HG02840 (cell line): ENCODE measurements around the gene KMT2C.
A peak's percentile ranks its signal among the peaks of the same experiment; 100 is the strongest.
"Not testable (repeated sequence)": the region's sequence is repeated elsewhere in the genome, so short reads cannot be mapped to it uniquely, and the experiment has no call there.

ENCODE experiments used
- ATAC-seq: cut with Tn5 transposase; IDR thresholded peaks from one replicate; pipeline ENCODE4 v1.9.1; 2021; ENCODE audit warnings: mild to moderate bottlenecking, moderate library complexity, moderate number of reproducible peaks; ENCODE audit not compliant: unreplicated experiment, low FRiP score

The KMT2C gene

GRCh38 chr7:152366662-152367061, 69.1 kb downstream of the KMT2C start:
- no peak for ATAC-seq

- no peak for ATAC-seq
Measured at GRCh38 chr7:152365982-152366603, 69.7 kb downstream of the KMT2C start.

- no peak for ATAC-seq
Measured at GRCh38 chr7:152363798-152364197, 72.0 kb downstream of the KMT2C start.

GRCh38 chr7:152362128-152362926, 73.5 kb downstream of the KMT2C start:
- no peak for ATAC-seq

GRCh38 chr7:152355474-152356057, 80.2 kb downstream of the KMT2C start:
- ATAC-seq = no peak

- ATAC-seq = no peak
Measured at GRCh38 chr7:152354061-152354460, 81.7 kb downstream of the KMT2C start.

- not testable (repeated sequence) for ATAC-seq
Measured at GRCh38 chr7:152353281-152353680, 82.5 kb downstream of the KMT2C start.

- not testable (repeated sequence) for ATAC-seq
Measured at GRCh38 chr7:152351747-152352146, 84.1 kb downstream of the KMT2C start.

- ATAC-seq = no peak
Measured at GRCh38 chr7:152351168-152351567, 84.6 kb downstream of the KMT2C start.

- no peak for ATAC-seq
Measured at GRCh38 chr7:152347888-152348287, 87.9 kb downstream of the KMT2C start.

GRCh38 chr7:152344253-152344652, 91.5 kb downstream of the KMT2C start:
- no peak for ATAC-seq

GRCh38 chr7:152342796-152343195, 93.0 kb downstream of the KMT2C start:
- no peak for ATAC-seq

- no peak for ATAC-seq
Measured at GRCh38 chr7:152341914-152342236, 93.9 kb downstream of the KMT2C start.

GRCh38 chr7:152341039-152341913, 94.5 kb downstream of the KMT2C start:
- no peak for ATAC-seq

- no peak for ATAC-seq
Measured at GRCh38 chr7:152340161-152340560, 95.6 kb downstream of the KMT2C start.

- ATAC-seq = no peak
Measured at GRCh38 chr7:152338561-152338960, 97.2 kb downstream of the KMT2C start.

GRCh38 chr7:152336754-152337368, 98.9 kb downstream of the KMT2C start:
- ATAC-seq = peak; percentile 50

- ATAC-seq = no peak
Measured at GRCh38 chr7:152335900-152336571, 99.8 kb downstream of the KMT2C start.

- no peak for ATAC-seq
Measured at GRCh38 chr7:152333134-152333533, 102.7 kb downstream of the KMT2C start.

- no peak for ATAC-seq
Measured at GRCh38 chr7:152330827-152331226, 105.0 kb downstream of the KMT2C start.
